Measurements from ENCODE around the gene NANP. TPM values are rescaled to one million over a fixed set of nuclear protein-coding genes. Genes with fewer than 3 reads are reported as not detected.
"Not testable (repeated sequence)": the region's sequence is repeated elsewhere in the genome, so short reads cannot be mapped to it uniquely, and the experiment has no call there.

NANP gene
- total and polyA plus RNA-seq, 2 of the 13 experiments (the other 11 are each of a cell fraction or from before 2014, with no cell fraction given): 8.9 to 21.5 TPM

DNA sequence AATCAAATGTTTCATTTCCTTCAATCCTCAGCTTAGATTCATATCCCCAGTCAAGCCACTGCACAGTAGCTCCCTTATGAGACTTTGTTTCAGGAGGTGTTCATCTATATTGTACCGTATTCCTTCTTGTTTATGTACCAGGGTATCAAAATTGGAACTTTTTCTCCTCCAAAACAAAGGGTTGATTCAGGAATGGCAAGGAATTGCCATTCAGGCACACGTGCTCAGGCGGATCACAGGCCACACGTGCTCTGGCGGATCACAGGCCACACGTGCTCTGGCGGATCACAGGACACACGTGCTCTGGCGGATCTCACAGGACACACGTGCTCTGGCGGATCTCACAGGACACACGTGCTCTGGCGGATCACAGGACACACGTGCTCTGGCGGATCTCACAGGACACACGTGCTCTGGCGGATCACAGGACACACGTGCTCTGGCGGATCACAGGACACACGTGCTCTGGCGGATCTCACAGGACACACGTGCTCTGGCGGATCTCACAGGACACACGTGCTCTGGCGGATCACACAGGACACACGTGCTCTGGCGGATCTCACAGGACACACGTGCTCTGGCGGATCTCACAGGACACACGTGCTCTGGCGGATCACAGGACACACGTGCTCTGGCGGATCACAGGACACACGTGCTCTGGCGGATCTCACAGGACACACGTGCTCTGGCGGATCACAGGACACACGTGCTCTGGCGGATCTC is 21.5 kb downstream of the NANP start:
- H3K27me3 ChIP-seq (ENCODE audit: control insufficient read depth in 1 of 2, insufficient read depth in 2 of 2, low read length in 2 of 2); H4K20me1 ChIP-seq (ENCODE audit: insufficient read depth, low read length); intact Hi-C loops (cut with micrococcal nuclease; ENCODE audit: unreplicated experiment); FAIRE-seq; H3K4me2 ChIP-seq (ENCODE audit: low read depth, low read length); BruUV-seq (replicated peaks); ATAC-seq; H3K4me3 ChIP-seq (replicated peaks in 1 of 3; ENCODE audit: insufficient read depth in 1 of 3, low read depth in 2 of 3, low read length in 3 of 3); H3K36me3 ChIP-seq (replicated peaks in 1 of 2; ENCODE audit: control insufficient read depth in 1 of 2, insufficient read depth in 2 of 2, low read length in 2 of 2); H3K9ac ChIP-seq (ENCODE audit: insufficient read depth, low read depth, low read length); in situ Hi-C loops (cut with HindIII; ENCODE audit: extremely low pct_ligation_motif_present, low pct_unique_long_range_greater_than_20kb); H3K9me3 ChIP-seq (ENCODE audit: low read length); H3K79me2 ChIP-seq (ENCODE audit: insufficient read depth, low read length); H2AFZ ChIP-seq (ENCODE audit: low read length); CTCF ChIA-PET (ENCODE audit: low intra/inter-chr PET ratio, low total read pairs); DNase-seq (ENCODE audit: low spot score): not testable (repeated sequence)
- Histone ChIP-seq H3K27ac (ENCODE audit: extremely low read length, insufficient read depth, low read length) (peak overlapping the region; percentile 69), H3K4me1 (ENCODE audit: insufficient read depth, low read length) (peaks cover 42% of the 10 kb centered on the region)
- WGBS (ENCODE audit: low lambda C conversion rate): 96% methylated on average over 29 of the region's 39 CpGs
- POLR2A ChIA-PET: interaction anchor here (1.4 kb wide), 1 partner anchor 17 kb away, joined by 3 read pairs; the partner anchor contains the start of gene NINL
- TF ChIP-seq GZF1 (CRISPR knock-in tag; IDR thresholded peaks at IDR 0.05) (peak; percentile 96), FOXC1 (CRISPR knock-in tag; IDR thresholded peaks at IDR 0.05; ENCODE audit: borderline replicate concordance) (peak; percentile 79), ZNF784 (CRISPR knock-in tag; IDR thresholded peaks at IDR 0.05; ENCODE audit: borderline replicate concordance) (0 out of 2 replicates have a peak, but pooled peaks have one; percentile 28), BCL3 (CRISPR knock-in tag; IDR thresholded peaks at IDR 0.05) (0 out of 2 replicates have a peak, but pooled peaks have one; percentile 55), MAX (IDR thresholded peaks at IDR 0.05) (peak; percentile 78), ZNF431 (CRISPR knock-in tag; IDR thresholded peaks at IDR 0.05; ENCODE audit: borderline replicate concordance, low read depth) (0 out of 2 replicates have a peak, but pooled peaks have one; percentile 2), NRL (CRISPR knock-in tag; IDR thresholded peaks at IDR 0.05; ENCODE audit: borderline replicate concordance) (peak; percentile 44; the same call in 1 of the 2 replicates), MTA1 (CRISPR knock-in tag; IDR thresholded peaks at IDR 0.05; ENCODE audit: borderline replicate concordance) (peak; percentile 71; the same call in 1 of the 2 replicates), ZBTB33 (CRISPR knock-in tag; IDR thresholded peaks at IDR 0.05) (peak; percentile 89), KDM5B (CRISPR knock-in tag; IDR thresholded peaks at IDR 0.05; ENCODE audit: borderline replicate concordance) (0 out of 2 replicates have a peak, but pooled peaks have one; percentile 57), SALL1 (CRISPR knock-in tag; IDR thresholded peaks at IDR 0.05) (peak; percentile 46; the same call in 1 of the 2 replicates), ZNF501 (CRISPR knock-in tag; IDR thresholded peaks at IDR 0.05) (0 out of 2 replicates have a peak, but pooled peaks have one; percentile 44), ZNF878 (CRISPR knock-in tag; IDR thresholded peaks at IDR 0.05) (0 out of 2 replicates have a peak, but pooled peaks have one; percentile 8)
- TF ChIP-seq, protein P1, sequence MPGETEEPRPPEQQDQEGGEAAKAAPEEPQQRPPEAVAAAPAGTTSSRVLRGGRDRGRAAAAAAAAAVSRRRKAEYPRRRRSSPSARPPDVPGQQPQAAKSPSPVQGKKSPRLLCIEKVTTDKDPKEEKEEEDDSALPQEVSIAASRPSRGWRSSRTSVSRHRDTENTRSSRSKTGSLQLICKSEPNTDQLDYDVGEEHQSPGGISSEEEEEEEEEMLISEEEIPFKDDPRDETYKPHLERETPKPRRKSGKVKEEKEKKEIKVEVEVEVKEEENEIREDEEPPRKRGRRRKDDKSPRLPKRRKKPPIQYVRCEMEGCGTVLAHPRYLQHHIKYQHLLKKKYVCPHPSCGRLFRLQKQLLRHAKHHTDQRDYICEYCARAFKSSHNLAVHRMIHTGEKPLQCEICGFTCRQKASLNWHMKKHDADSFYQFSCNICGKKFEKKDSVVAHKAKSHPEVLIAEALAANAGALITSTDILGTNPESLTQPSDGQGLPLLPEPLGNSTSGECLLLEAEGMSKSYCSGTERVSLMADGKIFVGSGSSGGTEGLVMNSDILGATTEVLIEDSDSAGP (CRISPR knock-in tag; IDR thresholded peaks at IDR 0.05; ENCODE audit: borderline replicate concordance): peak; percentile 31; the same call in 1 of the 2 replicates
- TF ChIP-seq, protein P2, sequence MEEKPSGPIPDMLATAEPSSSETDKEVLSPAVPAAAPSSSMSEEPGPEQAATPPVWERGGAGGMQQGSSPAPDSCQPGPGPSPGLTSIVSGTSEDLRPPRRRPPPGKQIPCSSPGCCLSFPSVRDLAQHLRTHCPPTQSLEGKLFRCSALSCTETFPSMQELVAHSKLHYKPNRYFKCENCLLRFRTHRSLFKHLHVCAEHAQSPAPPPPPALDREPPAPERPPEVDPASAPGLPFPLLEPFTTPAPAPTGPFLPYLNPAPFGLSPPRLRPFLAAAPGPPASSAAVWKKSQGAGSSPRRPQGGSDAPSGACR (CRISPR knock-in tag; IDR thresholded peaks at IDR 0.05): 0 out of 2 replicates have a peak, but pooled peaks have one; percentile 60

Data from HepG2 (cell line).